Middle frontal gyrus (tissue), 1 donor: ENCODE results near the gene MRGPRE.

Experiments
- DNase-seq: peaks from one replicate; pipeline ENCODE4 v3.0.0-alpha.2; 2015; ENCODE audit warnings: low spot score; ENCODE audit errors: extremely low spot score

The MRGPRE gene

DNA sequence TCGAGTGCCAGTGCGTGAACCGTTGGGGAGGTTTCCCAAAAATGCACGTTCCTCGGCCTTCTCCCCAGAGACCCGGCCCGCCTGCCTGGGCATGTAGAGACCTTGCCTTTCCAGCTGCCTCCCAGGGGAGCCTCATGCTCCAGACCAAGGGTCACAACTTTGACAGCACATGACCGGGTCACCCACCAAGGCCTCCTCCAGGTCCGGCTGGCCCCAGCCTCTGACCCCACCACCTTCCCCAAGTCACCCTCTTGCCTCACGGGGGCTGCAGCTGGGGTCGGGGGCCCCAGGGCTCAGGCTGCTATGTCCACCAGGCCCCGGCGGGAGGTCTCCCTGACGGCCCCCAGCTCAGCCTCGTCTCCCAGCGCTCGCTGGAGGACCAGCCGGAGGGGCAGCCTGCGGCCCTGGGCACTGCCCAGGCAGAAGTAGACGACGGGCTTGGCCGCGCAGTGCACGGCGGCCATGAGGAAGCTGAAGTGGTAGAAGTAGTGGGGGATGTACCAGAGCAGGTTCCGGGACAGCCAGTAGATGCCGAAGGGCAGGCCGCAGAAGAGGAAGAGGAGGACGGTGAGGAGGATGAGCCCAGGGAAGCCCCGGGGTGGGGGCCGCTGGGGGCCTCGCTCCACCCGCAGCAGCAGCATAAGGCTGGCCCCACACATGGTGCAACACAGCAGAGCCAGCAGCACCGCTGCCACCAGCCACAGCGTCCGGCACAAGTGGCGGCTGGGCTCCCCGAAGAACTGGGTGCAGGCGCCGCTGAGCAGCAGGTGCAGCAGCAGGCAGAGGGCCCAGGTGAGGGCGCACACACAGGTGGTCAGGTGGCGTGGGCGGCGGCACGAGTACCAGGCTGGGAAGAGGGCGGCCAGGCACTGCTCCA, 4.4 kb downstream of the MRGPRE start:
- no peak for DNase-seq

DNA sequence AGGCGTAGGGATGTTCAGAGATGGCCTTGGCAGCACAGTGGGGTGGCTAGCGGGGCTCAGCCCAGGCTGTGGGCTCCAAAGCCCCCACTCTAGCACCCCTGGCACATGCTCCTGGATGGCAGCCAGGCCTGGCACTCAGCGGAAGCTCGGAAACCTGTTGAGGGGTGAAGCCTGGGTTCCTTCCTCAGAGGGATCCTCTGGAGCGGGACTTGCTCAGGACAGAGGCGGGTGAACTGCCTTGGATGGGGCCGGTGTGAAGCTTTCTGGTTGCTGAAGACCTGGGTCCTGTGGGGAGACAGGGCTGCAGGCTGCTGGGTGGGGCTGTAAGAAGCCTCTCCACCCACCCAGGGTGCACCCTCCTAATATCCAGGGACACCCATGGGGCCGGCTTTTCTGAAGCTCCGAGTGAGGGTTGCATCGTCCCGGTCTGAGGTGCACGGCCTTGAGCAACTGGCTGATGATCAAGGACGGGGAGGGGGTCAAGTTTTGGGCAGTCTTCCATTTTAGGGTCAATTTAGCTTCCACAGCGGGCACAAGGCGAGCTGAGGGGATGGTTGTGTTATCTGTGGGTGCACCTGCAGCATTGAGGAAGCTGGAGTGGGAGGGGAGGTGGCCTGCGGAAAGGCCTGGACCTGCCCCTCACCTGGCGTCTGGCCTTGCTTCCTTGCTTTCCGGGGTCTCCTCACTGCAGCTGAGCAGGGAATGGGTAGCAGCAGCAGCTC, 5.2 kb downstream of the MRGPRE start:
- no peak for DNase-seq

DNA sequence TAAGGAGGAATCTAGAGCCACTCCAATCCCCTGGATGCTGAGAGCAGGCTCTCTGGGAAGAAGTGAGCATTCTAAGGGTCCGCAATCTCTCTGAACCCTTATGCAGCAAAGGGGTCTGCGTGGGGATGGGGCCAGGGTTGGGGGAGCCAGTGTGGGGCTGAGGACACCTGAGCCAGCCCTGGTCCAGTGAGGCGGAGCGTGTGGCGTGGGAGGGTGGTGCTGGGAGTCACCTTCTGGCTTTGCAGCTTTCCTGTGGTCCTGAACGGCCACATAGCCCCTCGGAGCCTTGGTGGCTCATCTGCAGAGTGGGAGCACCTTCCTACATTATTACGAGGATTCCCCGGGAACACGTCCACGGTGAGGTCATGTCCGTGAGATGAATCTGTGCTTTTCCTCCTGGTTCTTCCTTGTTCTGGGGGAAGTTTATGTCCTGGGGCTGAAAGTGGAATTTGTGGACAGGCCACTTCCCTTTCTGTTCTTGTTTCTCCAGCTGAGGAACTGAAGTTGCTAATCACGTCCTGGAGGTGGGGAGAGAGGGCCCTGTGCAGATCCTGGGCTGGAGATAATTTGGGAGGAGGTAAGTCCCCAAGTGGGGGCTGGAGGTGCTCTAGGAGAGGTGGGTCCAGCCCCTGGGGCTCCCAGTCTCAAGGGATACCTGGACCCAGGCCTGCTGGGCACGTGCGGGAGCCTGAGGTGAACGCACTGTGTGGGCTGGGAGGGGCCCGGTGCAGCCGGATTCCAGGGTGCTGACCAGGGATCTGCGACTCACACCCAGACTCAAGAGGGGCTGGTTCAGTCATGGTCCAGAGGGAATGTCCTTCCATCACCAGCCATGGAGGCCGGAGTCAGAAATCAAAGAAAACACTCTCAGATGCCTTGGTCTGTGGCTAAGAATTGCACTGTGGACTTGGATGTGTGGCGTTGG, 6.1 kb downstream of the MRGPRE start:
- DNase-seq, result no peak

DNA sequence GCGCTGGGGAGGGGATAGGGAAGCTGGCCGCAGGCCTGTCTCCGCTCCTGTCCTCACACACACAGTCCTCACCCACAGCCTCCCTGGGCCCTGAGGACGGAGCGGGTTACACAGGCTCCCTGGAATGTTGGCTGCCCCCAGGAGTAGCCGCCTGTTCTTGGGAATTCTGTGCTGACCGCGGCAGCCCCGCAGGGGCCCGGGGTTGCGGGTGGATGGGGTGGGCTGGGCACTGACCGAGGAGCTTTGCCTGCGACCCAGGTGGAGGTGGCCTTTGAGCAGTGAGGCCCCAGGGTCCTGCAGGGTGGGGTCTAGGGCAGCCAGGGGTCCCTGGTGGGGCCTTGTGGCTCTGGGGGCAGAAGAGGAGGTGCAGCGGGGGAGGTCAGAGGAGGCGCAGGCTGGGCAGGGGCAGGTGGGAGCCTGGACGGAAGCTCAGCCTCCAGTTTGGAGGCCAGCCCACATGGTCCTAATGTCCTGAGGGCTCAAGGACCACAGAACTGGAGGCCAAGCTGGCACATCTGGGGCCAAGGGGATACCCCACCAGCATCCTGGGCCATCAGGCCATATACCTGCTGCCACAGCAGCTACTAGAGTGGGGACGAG, 7.0 kb downstream of the MRGPRE start:
- DNase-seq, result no peak

DNA sequence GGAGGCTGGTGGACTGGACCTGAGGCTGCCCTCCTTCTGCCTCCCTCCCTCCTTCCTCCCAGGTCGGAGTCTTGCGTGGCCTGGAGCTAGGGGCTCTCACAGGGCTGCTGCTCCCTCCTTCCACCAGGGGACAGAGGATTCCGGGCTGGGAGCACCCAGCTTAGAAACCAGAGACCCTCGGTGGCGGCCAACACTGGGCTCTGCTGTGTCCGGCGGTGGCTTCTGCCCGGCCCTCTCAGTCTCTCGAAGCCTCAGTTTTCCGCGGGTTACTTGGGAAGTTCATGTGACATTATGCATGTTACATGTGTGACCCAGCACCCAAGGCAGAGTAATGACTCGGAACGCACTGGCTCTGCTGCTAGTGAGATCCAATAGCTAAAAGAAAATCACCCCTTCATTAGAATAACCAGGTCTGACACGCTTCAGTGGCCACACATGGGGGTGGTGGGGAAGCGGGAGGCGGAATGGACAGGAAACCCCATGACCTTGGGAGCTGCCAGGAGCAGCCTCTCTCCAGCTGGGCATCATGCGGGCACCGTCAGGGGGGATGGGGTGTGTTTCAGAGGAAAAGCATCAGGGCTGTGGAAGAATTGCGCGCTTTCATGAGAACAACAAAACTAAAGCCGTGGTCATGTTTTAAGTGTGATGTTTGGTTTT, 7.7 kb downstream of the MRGPRE start:
- DNase-seq, result no peak

GRCh38 chr11:3223932-3224381, 8.3 kb downstream of the MRGPRE start:
- DNase-seq, result no peak

GRCh38 chr11:3222941-3223915, 9.0 kb downstream of the MRGPRE start:
- no peak for DNase-seq

- DNase-seq, result no peak
Measured at GRCh38 chr11:3222003-3222855, 10.0 kb downstream of the MRGPRE start.

DNA sequence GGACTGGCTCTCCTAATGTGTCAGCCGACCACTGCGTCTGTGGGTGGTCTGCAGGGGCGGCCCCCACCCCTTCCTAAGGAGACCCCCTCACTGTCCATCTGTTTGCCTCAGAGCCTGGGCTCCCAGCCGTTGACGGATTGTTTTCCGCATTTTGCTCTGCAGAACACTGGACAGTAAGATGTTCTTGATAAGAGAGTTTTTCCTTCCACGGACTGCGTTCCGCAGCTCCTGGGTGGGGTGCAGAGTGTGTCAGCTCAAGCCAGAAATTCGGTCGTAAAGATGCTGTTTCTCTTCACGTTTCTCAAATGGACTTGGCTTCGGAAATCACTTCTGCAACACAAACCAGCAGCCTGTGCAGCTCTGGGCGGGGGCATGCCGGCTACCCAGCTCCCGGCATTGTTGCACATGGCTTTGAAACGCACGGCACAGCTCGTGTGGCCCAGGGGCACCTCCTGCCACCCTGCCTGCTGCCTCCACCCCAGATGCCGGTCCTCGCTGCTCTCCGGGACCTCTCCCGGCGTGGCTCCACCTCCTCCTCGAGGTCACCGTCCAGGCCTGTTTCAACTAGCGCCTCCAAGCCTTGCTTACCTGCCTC, 10.7 kb downstream of the MRGPRE start:
- no peak for DNase-seq

GRCh38 chr11:3220521-3221407, 11.5 kb downstream of the MRGPRE start:
- no peak for DNase-seq

DNA sequence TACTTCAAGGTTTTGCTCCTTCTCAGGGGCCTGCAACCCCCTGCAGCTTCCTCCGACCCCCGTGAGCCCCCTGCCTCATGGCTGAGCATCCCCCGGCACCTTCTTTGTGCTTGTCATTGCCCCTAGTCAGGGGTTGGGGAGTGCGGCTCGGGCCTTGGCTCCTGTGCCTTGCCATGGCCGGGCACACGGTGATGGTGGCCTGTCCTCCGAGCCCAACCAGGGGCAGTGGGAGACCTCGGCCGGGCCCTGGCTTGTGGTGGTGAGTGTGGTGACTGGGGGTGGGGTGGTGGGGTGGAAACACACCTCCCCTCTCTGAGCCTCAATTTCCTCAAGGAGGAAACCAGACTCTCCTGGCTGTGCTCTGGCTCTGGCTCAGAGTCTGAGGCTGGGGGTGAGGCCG, 12.1 kb downstream of the MRGPRE start:
- DNase-seq, result no peak

DNA sequence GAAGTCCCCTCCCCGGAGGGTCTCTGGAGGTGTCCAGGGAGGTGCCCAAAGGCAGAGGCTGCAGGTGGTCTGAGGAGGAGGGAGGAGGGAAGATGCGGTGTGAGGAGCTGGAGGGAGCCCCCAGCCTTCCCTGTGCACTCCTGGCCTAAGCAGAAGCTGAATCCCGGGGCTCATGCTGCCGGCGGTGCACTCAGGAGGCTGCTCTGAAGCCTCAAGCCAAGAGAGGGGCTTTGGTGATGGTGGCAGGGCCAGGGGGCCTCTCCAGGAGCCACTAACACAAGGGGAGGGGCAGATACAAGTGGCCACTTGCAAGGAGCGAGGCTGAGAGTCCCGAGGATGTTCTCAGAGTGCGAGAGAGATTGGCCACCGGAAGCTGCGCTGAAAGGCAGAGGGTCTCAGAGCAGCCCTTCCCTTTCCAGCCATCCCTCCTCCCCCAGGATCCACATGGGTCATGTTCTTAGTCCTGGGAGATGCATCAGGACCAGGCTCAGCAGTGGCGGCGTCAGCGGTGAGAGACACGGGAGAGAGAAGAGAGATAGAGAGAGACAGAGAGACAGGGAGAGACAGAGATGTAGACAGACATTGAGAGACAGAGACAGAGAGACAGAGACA, 12.8 kb downstream of the MRGPRE start:
- DNase-seq, result no peak

GRCh38 chr11:3218483-3219280, 13.5 kb downstream of the MRGPRE start, which contains the start of gene MRGPRG:
Gene MRGPRG (minus strand): TSS chr11:3218813. CDS start chr11:3218813, 0 bp downstream.
- no peak for DNase-seq

DNA sequence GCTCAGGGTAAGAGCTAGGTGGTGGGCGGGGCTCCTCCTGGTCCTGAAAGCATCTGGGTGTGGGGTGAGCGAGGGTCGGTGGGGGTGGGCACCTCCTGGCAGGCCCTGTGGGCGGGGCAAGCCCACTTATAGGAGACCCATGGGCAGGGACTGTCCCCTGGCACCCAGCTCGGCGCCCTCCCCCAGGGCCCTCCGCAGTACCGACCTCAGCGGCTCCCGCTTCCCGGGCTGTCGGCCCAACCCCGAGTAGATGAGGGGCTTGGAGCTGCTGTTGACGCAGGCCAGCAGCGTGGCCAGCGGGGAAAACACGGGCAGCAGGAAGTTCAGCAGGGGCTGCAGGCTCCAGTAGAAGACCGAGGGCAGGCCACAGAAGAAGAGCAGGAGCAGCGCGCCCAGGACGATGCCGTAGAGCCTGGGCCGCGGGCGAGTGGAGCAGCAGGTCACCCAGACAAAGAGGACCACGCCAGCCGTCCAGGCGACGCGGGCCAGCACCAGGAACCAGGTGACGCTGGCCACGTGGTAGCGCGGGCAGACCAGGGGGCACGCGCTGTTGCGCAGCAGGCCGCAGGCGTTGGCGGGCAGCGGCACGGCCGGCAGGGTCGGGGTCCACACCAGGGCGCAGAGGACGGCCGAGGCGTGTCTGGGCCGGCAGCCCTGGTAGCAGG, 14.3 kb downstream of the MRGPRE start:
- DNase-seq, result no peak

- no peak for DNase-seq
Measured at GRCh38 chr11:3216027-3216525, 16.1 kb downstream of the MRGPRE start.
